Activated T-helper 2 cell treated with anti-CD3 and anti-CD28 coated beads, Interferon-gamma antibody, Interleukin-2, Interleukin-4, amounts not matched to agents 10 μg/mL and 5 μg/mL and 100 μg/mL, durations not matched to agents 14 hours and 24 hours and 36 hours (primary cell): ENCODE data around the gene GNG8. TPM values are rescaled to one million over a fixed set of nuclear protein-coding genes. Genes with fewer than 3 reads are reported as not detected.

Experiments used
- DNase-seq: peaks from one replicate; pipeline ENCODE4 v3.0.0; 2021; ENCODE audit warnings: low spot score
- H3K27ac Mint-ChIP-seq: one replicate; pipeline ENCODE4 v1.8.0; 2021; ENCODE audit warnings: mixed read lengths
- H3K27me3 Mint-ChIP-seq: one replicate; pipeline ENCODE4 v1.8.0; 2021; ENCODE audit warnings: low read depth, mixed read lengths
- H3K36me3 Mint-ChIP-seq: one replicate; pipeline ENCODE4 v1.8.0; 2021; ENCODE audit warnings: low read depth, mixed read lengths
- H3K4me1 Mint-ChIP-seq: one replicate; pipeline ENCODE4 v1.8.0; 2021; ENCODE audit warnings: low read depth, mixed read lengths
- H3K4me3 Mint-ChIP-seq: one replicate; pipeline ENCODE4 v1.8.0; 2021; ENCODE audit warnings: low read depth, mild to moderate bottlenecking, moderate library complexity, mixed read lengths
- H3K9me3 Mint-ChIP-seq: one replicate; pipeline ENCODE4 v1.8.0; 2021; ENCODE audit warnings: mixed read lengths
- intact Hi-C: fragments of 100-400 bp; cut with micrococcal nuclease; formaldehyde crosslinking; loops from one replicate; pipeline ENCODE4 v1.15.1; 2023
- total RNA-seq: library from RNA; stranded (reverse); gene quantifications from 2 replicates; pipeline ENCODE4 v1.2.3, GENCODE V29; 2022

The GNG8 gene
- 21.4 and 29.1 TPM in 2 replicates for total RNA-seq

DNA sequence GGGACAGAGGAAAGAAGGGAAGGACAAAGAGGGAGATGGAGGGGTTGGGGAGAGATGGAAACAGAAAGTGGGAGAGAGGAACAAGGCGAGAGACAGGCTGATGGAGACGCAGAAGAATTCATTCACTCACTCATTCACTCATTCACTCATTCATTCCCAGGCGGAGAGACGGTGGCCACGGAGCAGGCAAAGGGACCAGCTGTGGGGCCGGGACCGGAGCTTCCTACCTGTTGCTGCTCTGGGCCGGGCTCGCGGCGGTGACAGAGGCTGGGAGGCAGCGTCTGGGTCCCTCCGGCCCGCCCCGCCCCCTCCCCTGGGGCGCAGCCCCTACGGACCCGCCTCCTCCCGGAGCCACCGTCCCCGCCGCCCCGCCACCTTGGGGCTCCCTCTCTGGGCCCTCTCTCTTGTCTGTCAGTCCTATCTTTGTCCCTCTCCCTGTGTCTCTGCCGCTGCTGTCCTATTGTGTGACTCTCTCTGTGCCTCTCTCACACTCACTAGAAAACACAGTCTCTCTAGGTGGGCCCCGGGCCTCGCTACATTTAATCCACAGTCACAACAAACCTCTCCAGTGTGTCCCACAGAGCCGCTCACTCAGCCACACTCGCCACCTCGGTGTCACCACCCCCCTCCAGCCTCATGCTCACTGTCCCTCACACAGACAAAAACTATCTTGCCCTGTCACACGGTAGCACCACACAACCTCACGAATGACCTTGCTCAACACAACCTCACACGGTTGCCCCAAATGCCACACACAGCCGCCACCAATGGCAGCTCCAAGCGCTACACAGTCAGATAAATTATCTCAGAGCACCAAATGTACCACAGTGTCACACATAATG lies at the start of gene GNG8:
GNG8 (minus strand) TSS at position 283 of the 842 bp plus-strand sequence. CDS start 1,520 bp downstream, outside the sequence.
- H3K27me3 Mint-ChIP-seq: peaks cover 6% of the 10 kb centered on the region
- H3K4me3 Mint-ChIP-seq: peak within 1 kb of the TSS; percentile 75
- peaks cover 14% of the 10 kb centered on the region for H3K4me1 Mint-ChIP-seq
- H3K27ac Mint-ChIP-seq: peak within 1 kb of the TSS; percentile 4
- intact Hi-C loops: no loop called here
- no peaks in the 10 kb centered on the region for H3K9me3 Mint-ChIP-seq
- peaks cover 6% of the 10 kb centered on the region for H3K36me3 Mint-ChIP-seq
- DNase-seq: no peak

DNA sequence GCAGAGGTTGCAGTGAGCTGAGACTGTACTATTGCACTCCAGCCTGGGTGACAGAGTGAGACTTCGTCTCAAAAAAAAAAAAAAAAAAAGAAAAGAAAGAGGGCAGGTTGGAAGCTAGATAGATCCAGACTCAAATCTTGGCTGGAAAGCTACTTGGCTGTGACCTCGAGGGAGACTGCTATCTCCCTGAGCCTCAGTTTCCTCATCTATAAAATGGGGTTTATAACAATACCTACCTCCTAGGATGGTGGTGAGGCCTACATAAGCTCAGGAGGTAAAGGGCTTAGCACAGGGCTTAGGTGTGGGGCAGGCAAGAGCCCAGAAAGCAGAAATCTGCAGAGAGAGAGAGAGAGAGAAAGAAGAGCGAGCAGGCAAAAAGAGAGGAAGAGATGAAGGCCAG lies 49.2 kb upstream of the GNG8 start:
- Mint-ChIP-seq H3K27ac (no peak overlapping the region), H3K9me3 (no peaks in the 10 kb centered on the region), H3K4me3 (no peak overlapping the region), H3K4me1 (no peaks in the 10 kb centered on the region), H3K27me3 (no peaks in the 10 kb centered on the region), H3K36me3 (peaks cover 66% of the 10 kb centered on the region)
- DNase-seq: no peak
- intact Hi-C loops: no loop called here

DNA sequence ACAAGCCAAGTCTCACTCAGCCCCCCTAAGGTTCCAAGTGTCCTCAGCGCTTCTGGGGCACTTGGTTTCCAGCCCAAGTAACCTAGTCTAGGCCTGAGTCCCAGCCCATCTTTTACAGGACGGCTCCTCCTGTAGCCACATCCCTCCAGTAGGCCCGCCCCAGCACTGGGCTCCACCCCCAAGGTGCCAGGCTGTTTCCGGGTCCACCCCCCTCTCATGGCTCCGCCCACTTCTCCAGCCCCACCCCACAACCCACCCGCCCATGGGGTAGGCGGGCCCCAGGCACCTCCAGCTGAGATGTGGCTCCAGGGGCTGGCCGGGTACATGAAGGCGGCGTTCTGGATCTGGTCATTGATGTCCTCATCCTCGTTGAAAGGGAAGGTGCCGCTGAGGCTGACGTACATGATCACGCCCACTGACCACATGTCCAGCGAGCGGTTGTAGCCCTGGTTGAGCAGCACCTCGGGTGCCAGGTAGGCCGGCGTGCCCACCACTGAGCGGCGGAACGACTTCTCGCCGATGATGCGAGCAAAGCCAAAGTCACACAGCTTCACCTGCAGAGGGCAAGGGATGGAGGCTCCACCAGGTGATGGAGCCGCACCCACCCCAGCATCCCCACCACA lies 42.2 kb upstream of the GNG8 start:
- Mint-ChIP-seq H3K4me1 (peaks cover 8% of the 10 kb centered on the region), H3K36me3 (peaks cover 79% of the 10 kb centered on the region), H3K4me3 (no peak overlapping the region), H3K27me3 (no peaks in the 10 kb centered on the region), H3K9me3 (no peaks in the 10 kb centered on the region), H3K27ac (peak overlapping the region; percentile 46)
- peak; percentile 56 for DNase-seq
- intact Hi-C loops: no loop called here

DNA sequence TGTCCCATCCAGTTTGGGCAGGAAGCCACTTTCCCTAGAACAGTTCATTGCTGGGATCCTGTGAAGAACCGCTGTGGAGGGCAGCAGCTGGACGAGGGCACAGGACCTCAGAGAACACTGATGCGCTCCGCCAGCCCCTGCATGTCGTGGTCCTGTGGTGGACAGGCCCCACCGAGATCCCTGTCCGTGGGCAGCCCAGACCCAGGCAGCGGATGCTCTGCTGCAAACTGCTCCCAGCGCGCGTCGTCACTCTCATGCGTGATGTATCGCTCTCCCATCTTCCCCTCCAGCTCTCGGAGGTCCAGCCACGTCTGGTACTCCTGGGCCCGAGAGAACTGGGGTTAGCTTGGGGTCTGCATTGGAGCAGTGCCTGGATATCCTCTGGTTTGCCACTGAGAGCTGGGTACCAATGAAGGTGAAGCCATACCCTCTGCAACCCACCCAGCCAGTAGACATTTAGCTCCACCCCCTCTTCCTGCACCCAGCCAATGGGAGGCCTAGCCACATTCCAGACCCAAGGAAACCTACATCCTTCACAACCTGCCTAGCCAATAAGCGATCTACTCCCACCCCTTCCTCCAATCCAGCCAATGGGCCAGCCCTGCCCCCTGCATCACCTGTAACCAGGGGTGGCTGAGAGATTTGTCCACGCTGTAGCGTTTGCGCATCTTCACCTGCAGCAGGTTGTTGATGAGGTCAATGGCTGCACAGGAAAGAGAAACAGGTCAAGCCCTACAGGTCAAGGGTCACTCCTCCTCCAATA lies 38.6 kb upstream of the GNG8 start:
- Mint-ChIP-seq H3K9me3 (no peaks in the 10 kb centered on the region), H3K27ac (no peak overlapping the region), H3K36me3 (peaks cover 72% of the 10 kb centered on the region), H3K27me3 (no peaks in the 10 kb centered on the region), H3K4me3 (no peak overlapping the region), H3K4me1 (peaks cover 8% of the 10 kb centered on the region)
- no peak for DNase-seq
- intact Hi-C loops: no loop called here

DNA sequence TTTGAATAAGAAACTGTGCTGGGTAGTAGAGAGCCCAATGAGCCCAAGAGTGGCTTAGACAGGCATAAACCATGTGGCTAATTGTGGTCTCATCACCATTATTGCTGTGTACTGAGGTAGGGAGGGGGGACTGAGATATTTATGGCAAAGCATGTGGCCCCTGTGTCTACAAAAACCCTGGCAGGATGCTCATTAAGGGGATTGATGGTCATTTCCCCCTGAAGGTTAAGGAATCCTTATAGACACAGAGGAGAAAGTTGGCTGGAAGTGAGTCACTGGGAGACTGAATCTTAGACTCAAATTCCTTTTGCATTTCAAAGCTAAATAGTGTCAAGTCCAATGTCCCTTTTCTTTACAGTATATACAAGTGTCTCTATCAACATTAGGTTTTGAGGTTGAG lies 34.8 kb upstream of the GNG8 start:
- H3K4me3 Mint-ChIP-seq: no peak overlapping the region
- intact Hi-C loops: no loop called here
- H3K36me3 Mint-ChIP-seq: peaks cover 42% of the 10 kb centered on the region
- H3K9me3 Mint-ChIP-seq: no peaks in the 10 kb centered on the region
- no peak for DNase-seq
- H3K27me3 Mint-ChIP-seq: no peaks in the 10 kb centered on the region
- no peak overlapping the region for H3K27ac Mint-ChIP-seq
- H3K4me1 Mint-ChIP-seq: no peaks in the 10 kb centered on the region

DNA sequence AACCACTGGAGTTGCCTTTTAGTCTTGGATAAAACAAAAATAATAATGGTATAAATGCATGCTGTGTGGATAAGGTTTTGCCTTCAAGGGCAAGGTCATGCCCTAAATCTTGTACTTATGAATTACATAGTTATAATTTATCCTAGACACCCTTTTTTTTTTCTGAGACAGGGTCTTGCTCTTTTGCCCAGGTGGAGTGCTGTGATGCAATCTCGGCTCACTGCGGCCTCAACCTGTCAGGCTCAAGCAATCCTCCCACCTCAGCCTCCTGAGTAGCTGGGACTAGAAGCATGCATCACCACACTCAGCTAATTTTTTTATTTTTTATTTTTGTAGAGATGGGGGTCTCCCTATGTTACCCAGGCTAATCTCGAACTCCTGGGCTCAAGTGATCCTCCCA lies 32.7 kb upstream of the GNG8 start:
- no peaks in the 10 kb centered on the region for H3K9me3 Mint-ChIP-seq
- intact Hi-C loops: no loop called here
- no peak overlapping the region for H3K27ac Mint-ChIP-seq
- no peak for DNase-seq
- peaks cover 21% of the 10 kb centered on the region for H3K36me3 Mint-ChIP-seq
- H3K27me3 Mint-ChIP-seq: peaks cover 2% of the 10 kb centered on the region
- no peaks in the 10 kb centered on the region for H3K4me1 Mint-ChIP-seq
- H3K4me3 Mint-ChIP-seq: no peak overlapping the region

DNA sequence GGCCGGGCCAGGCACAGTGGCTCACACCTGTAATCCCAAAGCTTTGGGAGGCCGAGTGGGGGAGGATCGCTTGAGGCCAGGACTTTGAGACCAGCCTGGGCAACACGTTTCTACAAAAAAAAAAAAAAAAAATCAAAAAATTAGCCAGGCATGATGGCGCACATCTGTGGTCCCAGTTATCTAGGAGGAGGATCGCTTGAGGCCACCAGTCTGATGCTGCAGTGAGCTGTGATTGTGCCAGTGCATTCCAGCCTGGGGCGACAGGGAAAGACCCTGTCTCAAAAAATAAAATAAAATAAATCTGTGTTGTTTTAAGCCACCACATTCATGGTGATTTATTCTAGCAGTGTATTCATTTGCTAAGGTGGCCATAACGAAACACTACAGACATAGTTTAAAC lies 29.1 kb upstream of the GNG8 start:
- no peak overlapping the region for H3K4me3 Mint-ChIP-seq
- H3K36me3 Mint-ChIP-seq: peaks cover under 1% of the 10 kb centered on the region
- no peak for DNase-seq
- no peaks in the 10 kb centered on the region for H3K9me3 Mint-ChIP-seq
- H3K27me3 Mint-ChIP-seq: peaks cover 11% of the 10 kb centered on the region
- H3K4me1 Mint-ChIP-seq: peaks cover 12% of the 10 kb centered on the region
- H3K27ac Mint-ChIP-seq: no peak overlapping the region
- intact Hi-C loops: no loop called here

DNA sequence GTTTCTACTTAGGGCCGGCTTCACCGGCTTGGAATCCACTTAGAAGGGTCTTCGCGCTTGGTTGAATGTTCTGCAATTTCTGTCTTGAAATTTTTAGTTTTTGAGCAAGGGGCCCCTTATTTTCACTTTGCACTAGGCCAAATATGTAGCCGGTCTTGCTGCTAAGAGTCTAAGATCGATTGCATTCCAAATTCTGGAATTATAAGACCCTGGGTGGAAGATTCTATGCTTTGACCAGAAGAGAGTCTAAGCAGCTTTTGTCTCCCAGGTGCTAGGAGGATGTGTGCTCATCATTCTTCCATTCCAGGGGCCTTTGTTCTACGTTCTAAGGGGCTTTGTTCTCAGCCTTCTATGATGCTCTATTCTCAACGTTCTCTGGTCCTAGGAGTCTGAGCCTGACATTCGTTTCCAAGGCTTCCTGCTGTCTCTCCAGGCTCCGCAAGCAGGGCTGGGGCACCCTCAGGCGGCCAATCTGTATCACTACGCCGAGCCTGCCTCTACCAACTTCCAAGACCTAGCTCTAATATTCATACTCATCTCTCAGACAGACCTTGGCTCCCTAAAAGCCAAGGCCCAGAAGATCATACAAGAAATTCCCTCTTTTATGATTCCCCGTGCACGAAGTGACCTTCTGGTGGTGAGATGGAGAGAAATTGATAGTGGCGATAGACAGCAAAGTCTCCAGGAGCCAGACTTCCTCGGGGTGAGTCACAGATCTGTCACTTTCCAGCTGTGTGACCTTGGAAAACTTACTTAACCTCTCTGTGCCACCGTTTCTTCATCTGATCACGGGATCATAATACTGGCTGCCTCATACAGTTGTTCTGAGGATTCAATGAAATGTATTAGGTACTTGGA lies 26.0 kb upstream of the GNG8 start:
- peak; percentile 67 for DNase-seq
- no peaks in the 10 kb centered on the region for H3K9me3 Mint-ChIP-seq
- peak overlapping the region; percentile 81 for H3K4me3 Mint-ChIP-seq
- H3K27ac Mint-ChIP-seq: peak overlapping the region; percentile 80
- peaks cover 23% of the 10 kb centered on the region for H3K27me3 Mint-ChIP-seq
- peaks cover 16% of the 10 kb centered on the region for H3K4me1 Mint-ChIP-seq
- intact Hi-C loops: loop anchor here (1.0 kb wide), 3 partner anchors 28 to 133 kb away; no protein-coding TSS in a partner anchor
- H3K36me3 Mint-ChIP-seq: no peaks in the 10 kb centered on the region

DNA sequence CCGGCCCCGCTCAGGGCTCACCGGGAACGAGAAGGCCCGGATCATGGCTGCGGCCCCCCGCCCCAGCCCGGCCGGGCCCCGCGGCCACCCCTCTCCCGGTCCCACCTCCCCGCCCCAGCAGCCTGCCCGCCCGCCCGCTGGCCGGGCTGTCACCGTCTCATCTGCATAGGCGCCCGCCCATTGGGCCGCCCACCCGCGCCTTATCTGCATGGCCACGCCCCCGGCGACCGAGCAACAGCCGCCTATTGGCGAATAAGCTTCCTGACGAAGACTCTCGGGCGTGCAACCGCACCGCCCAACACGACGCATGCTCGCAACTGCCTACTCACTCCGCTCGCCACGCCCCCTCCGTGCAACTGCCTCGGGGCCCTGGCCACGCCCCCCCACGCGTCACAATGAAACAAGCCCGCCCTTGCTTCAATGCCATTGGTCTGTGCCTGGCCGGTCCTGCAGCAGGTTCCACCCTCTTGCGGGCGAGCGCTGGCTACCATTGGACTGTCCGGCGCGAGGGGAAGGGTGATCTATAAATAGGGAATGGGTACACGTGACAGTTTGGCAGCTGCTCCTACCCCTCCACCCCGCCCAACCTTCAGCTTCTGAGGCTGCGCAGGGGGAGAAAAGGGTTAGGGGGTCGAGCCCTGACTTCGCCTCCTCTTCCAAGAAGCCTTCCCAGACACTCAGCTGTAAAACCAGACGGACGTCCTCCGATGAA lies 25.2 kb upstream of the GNG8 start, which contains the start of gene DACT3:
DACT3 (minus strand) TSS at position 163 of the 712 bp plus-strand sequence; CDS start at position 45, 118 bp downstream.
- DNase-seq: peak; percentile 100
- Mint-ChIP-seq H3K4me1 (peaks cover 19% of the 10 kb centered on the region), H3K9me3 (no peaks in the 10 kb centered on the region), H3K4me3 (peak within 1 kb of the TSS; percentile 81), H3K36me3 (no peaks in the 10 kb centered on the region), H3K27me3 (peaks cover 26% of the 10 kb centered on the region), H3K27ac (peak within 1 kb of the TSS; percentile 80)
- intact Hi-C loops: loop anchor here (1.0 kb wide), 1 partner anchor 27 kb away; no protein-coding TSS in a partner anchor

- Mint-ChIP-seq H3K27me3 (peaks cover 26% of the 10 kb centered on the region), H3K4me1 (peaks cover 19% of the 10 kb centered on the region), H3K9me3 (no peaks in the 10 kb centered on the region), H3K27ac (no peak overlapping the region), H3K36me3 (no peaks in the 10 kb centered on the region), H3K4me3 (peak overlapping the region; percentile 81)
- no peak for DNase-seq
- intact Hi-C loops: loop anchor here (1.0 kb wide), 1 partner anchor 26 kb away; no protein-coding TSS in a partner anchor
Observed at GRCh38 chr19:46660551-46661019, 24.6 kb upstream of the GNG8 start.

DNA sequence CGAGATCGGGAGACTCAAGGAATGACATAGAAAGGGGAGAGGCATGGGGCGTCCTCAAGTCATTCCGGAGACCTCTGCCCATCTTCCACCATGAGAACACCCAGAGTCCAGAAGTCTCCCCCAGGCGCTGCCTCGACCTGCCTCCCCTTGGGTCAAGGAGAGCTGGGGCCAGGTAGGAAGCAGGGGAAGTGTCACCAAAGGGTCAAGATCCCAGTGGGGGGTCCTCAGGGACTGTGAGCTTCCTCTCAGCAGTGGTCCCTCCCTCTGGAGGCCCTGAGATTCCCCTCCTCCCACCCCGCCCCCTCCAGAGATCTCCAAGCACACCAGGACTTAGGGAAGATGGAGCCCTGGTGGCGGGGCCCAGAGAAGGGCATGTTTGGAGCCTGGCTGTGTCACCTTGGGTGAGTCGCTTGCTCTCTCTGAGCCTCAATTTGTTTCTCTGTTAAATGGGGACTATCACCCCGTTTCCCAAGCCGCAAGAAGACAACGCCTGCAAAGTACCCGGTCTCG lies 24.1 kb upstream of the GNG8 start:
- peak overlapping the region; percentile 79 for H3K4me3 Mint-ChIP-seq
- DNase-seq: no peak
- H3K36me3 Mint-ChIP-seq: no peaks in the 10 kb centered on the region
- H3K9me3 Mint-ChIP-seq: no peaks in the 10 kb centered on the region
- intact Hi-C loops: no loop called here
- peaks cover 19% of the 10 kb centered on the region for H3K4me1 Mint-ChIP-seq
- H3K27me3 Mint-ChIP-seq: peaks cover 28% of the 10 kb centered on the region
- peak overlapping the region; percentile 28 for H3K27ac Mint-ChIP-seq
